Gastrocnemius medialis (tissue), 4 donors: ENCODE measurements around the gene NCAPH2. TPM values are rescaled to one million over a fixed set of nuclear protein-coding genes. Genes with fewer than 3 reads are reported as not detected.

Experiments used
- ATAC-seq, 2 donors: fragments of 150-250 bp; one replicate each; pipeline ENCODE4 v1.9.1; 2016
- DNase-seq, 2 donors: peaks; one replicate each; pipeline ENCODE4 v3.0.0-alpha.2; 2019
- H3K27ac ChIP-seq, 4 donors: fragments of 200-600 bp; sonication (generic); 1 replicate in 1 of 4; 2 replicates in 3 of 4; pipeline ENCODE4 v1.5.1; 2016 to 2018; ENCODE audit warnings: mild to moderate bottlenecking in 2 of 4, moderate library complexity in 1 of 4
- H3K27me3 ChIP-seq, 3 donors: fragments of 200-600 bp; sonication (generic) in 2 of 3; 1 replicate in 1 of 3; 2 replicates in 2 of 3; pipeline versions ENCODE4 v1.5.1 to v1.6.0; 2016 to 2019; ENCODE audit warnings: mild to moderate bottlenecking in 1 of 3, moderate library complexity in 1 of 3
- H3K36me3 ChIP-seq, 2 donors: fragments of 200-600 bp; sonication (generic) in 1 of 2; one replicate each; pipeline ENCODE4 v1.5.1; 2017 to 2018
- H3K4me1 ChIP-seq, 2 donors: fragments of 200-600 bp; sonication (generic) in 1 of 2; one replicate each; pipeline ENCODE4 v1.5.1; 2016 to 2017; ENCODE audit warnings: mild to moderate bottlenecking in 2 of 2
- H3K4me3 ChIP-seq, 4 donors: fragments of 200-600 bp; sonication (generic) in 3 of 4; 1 replicate in 1 of 4; 2 replicates in 3 of 4; pipeline ENCODE4 v1.5.1; 2016 to 2019; ENCODE audit warnings: mild to moderate bottlenecking in 2 of 4
- H3K9me3 ChIP-seq, 3 donors: fragments of 200-600 bp; sonication (generic) in 2 of 3; 1 replicate in 1 of 3; 2 replicates in 2 of 3; pipeline ENCODE4 v1.5.1; 2016 to 2019
- POLR2A ChIP-seq, 2 donors: fragments of 450-650 bp; IDR thresholded peaks; one replicate each; pipeline ENCODE4 v1.6.1; 2017; ENCODE audit warnings: antibody characterized with exemption in 2 of 2, mild to moderate bottlenecking in 2 of 2, moderate library complexity in 2 of 2
- in situ Hi-C, 4 donors: fragments of 200-750 bp; cut with MboI; loops; one replicate each; pipeline versions ENCODE4 v1.15.0 to v1.8.0; 2017; ENCODE audit warnings: low sequenced_read_pairs in 4 of 4
- intact Hi-C: fragments of 100-400 bp; cut with DNase I; formaldehyde crosslinking; loops from one replicate; pipeline ENCODE4 v1.15.1; 2023; ENCODE audit warnings: low total_unique reads
- total RNA-seq, 4 donors: library from RNA; depleted of rRNA; stranded (reverse); fragments of >200 nt; gene quantifications; one replicate each; pipeline versions ENCODE4 v1.1.0 to v1.2.3, GENCODE V29; 2016
- TF ChIP-seq, protein P1 (sequence below), 5 experiments: fragments of 450-650 bp in 3 of 5; fragments of 200-600 bp in 2 of 5; sonication (generic) in 2 of 5; IDR thresholded peaks in 4 of 5; conservative IDR thresholded peaks in 1 of 5; 1 replicate in 4 of 5; 2 replicates in 1 of 5; pipeline ENCODE4 v1.5.1; 2016 to 2019; ENCODE audit warnings: antibody characterized with exemption in 5 of 5, mild to moderate bottlenecking in 3 of 5, moderate library complexity in 3 of 5

NCAPH2 gene
- total RNA-seq, 4 donors from 2014 or later: 19.0 to 29.3 (median 23.4) TPM

DNA sequence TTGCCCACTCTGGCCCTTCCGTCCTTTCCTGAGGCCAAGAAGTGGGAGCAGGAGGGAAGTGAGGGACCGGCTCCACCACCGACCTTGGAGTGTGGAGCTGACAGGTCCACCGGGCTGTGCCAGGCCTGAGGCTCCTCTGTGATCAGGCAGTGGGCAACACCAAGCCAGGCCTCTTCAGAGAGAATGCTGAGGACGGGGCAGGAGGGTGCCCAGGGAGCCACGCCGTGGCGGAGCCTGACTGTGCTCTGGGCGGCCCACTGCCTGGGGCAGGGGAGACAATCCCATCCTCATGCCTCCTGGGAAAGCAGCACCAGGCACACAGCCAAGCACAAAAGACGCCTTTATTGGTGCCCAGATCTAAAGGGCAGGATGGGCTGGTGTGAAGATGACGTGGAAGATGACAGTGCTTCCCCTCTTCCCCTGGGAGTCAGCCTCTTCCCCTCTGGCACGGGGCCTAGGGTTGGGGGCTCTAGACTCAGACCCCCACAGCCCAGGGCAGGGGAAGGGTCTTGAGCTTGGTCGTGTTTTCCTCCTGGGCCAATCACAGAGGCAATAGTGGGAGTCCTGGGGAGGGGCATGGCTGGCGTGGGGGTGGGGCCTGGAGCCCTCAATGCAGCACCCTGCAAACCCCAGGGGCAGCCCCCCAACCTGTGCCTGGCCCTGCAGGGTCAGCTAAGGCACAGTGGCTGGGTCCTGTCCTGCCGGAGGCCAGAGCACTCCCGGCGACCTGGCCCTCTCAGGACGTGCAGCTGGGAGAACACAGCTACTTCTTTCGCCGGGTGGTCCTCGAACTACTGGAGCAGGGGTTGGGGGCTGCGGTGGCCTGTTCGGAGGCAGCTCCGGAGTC lies 5.2 kb upstream of the NCAPH2 start:
- in situ Hi-C loops: no loop called here
- H3K27ac ChIP-seq: no peak overlapping the region
- DNase-seq: no peak
- peaks cover 6 to 12% of the 10 kb centered on the region in 2 donors for H3K4me1 ChIP-seq
- no peak overlapping the region for H3K4me3 ChIP-seq
- no peaks in the 10 kb centered on the region for H3K9me3 ChIP-seq
- TF ChIP-seq POLR2A (IDR thresholded peaks at IDR 0.05): no peak
- TF ChIP-seq, protein P1, sequence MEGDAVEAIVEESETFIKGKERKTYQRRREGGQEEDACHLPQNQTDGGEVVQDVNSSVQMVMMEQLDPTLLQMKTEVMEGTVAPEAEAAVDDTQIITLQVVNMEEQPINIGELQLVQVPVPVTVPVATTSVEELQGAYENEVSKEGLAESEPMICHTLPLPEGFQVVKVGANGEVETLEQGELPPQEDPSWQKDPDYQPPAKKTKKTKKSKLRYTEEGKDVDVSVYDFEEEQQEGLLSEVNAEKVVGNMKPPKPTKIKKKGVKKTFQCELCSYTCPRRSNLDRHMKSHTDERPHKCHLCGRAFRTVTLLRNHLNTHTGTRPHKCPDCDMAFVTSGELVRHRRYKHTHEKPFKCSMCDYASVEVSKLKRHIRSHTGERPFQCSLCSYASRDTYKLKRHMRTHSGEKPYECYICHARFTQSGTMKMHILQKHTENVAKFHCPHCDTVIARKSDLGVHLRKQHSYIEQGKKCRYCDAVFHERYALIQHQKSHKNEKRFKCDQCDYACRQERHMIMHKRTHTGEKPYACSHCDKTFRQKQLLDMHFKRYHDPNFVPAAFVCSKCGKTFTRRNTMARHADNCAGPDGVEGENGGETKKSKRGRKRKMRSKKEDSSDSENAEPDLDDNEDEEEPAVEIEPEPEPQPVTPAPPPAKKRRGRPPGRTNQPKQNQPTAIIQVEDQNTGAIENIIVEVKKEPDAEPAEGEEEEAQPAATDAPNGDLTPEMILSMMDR (IDR thresholded peaks at IDR 0.05 in 4 of 5, conservative IDR thresholded peaks at IDR 0.05 in 1 of 5): no peak
- H3K36me3 ChIP-seq: peaks cover 0 to 31% of the 10 kb centered on the region in 2 donors
- H3K27me3 ChIP-seq: no peaks in the 10 kb centered on the region
- no peak for ATAC-seq
- intact Hi-C loops: loop anchor here (10.0 kb wide), 1 partner anchor 648 kb away; the partner anchor contains the start of gene ZBED4

DNA sequence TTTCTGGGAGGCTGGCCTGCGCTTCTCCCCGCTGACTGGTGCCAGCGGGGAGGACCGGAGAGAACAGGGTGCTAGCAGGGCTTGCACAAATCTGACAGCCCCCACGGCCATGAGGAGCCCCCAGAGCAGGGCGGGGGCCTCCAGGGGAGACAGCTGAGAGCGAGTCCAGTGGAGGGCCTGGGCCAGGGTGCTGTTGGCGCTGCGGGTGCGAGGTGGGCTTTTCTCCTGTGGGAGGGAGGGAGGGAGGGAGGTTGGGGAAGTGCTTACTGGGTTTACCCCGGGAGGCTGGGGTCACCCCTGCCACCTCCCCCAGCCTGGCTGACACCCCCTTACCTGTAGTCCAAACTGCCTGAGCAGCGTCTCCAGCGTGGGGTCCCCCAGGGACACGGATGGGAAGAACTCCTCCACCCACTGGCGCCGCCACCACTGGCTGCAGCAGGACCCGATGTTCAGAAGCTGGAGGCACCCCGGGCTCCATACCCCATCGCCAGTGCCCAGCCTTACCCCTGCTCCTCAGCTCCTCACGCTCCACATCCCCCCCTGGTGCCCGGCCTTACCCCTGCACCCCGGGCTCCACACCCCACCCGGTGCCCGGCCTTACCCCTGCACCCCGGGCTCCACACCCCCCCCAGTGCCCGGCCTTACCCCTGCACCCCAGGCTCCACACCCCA lies 4.4 kb upstream of the NCAPH2 start:
- Histone ChIP-seq H3K4me3 (no peak overlapping the region), H3K36me3 (peaks cover 0 to 31% of the 10 kb centered on the region in 2 donors), H3K27me3 (no peaks in the 10 kb centered on the region), H3K9me3 (no peaks in the 10 kb centered on the region), H3K4me1 (peaks cover 6 to 12% of the 10 kb centered on the region in 2 donors), H3K27ac (no peak overlapping the region)
- ATAC-seq (no peak), DNase-seq (no peak)
- in situ Hi-C loops (no loop called here), intact Hi-C loops (loop anchor here (10.0 kb wide), 1 partner anchor 649 kb away; the partner anchor contains the start of gene ZBED4)
- no peak for TF ChIP-seq POLR2A (IDR thresholded peaks at IDR 0.05)
- TF ChIP-seq, protein P1 (IDR thresholded peaks at IDR 0.05 in 4 of 5, conservative IDR thresholded peaks at IDR 0.05 in 1 of 5): no peak

GRCh38 chr22:50504369-50505211 lies 3.4 kb upstream of the NCAPH2 start:
- intact Hi-C loops: loop anchor here (10.0 kb wide), 1 partner anchor 650 kb away; the partner anchor contains the start of gene ZBED4
- H3K36me3 ChIP-seq: peaks cover 0 to 31% of the 10 kb centered on the region in 2 donors
- H3K9me3 ChIP-seq: no peaks in the 10 kb centered on the region
- H3K27ac ChIP-seq: no peak overlapping the region
- H3K4me1 ChIP-seq: peaks cover 15 to 21% of the 10 kb centered on the region in 2 donors
- no peaks in the 10 kb centered on the region for H3K27me3 ChIP-seq
- H3K4me3 ChIP-seq: no peak overlapping the region
- TF ChIP-seq, protein P1 (IDR thresholded peaks at IDR 0.05 in 4 of 5, conservative IDR thresholded peaks at IDR 0.05 in 1 of 5): no peak
- no peak for TF ChIP-seq POLR2A (IDR thresholded peaks at IDR 0.05)
- DNase-seq: no peak
- in situ Hi-C loops: no loop called here
- ATAC-seq: no peak

DNA sequence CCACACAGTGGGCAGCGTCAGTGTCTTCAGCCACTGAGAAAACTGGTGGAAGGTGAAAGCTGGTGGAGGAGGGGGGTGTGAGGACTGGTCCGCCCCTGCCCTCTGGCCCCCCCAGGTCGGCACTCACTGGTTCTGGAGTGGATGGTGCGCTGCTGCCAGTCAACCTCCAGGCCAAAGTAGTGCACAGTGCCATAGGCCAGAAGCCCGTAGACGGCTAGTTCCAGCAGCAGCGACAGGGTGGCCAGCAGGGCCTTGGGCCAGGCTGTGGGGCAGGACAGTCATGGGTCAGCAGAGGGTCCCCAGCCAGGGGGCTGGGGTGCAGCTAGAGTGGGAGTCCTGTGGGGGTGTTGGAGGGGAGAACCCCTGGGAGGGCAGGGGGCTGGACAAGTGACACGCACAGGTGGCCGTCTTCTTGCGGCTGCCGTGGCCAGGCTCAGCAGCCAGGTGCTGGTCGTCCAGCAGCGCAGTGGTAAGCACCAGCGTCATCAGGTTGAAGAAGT lies 2.7 kb upstream of the NCAPH2 start:
- Histone ChIP-seq H3K4me1 (peaks cover 15 to 22% of the 10 kb centered on the region in 2 donors), H3K27me3 (no peaks in the 10 kb centered on the region), H3K4me3 (no peak overlapping the region), H3K27ac (no peak overlapping the region), H3K36me3 (peaks cover 0 to 31% of the 10 kb centered on the region in 2 donors), H3K9me3 (no peaks in the 10 kb centered on the region)
- ATAC-seq: no peak
- TF ChIP-seq POLR2A (IDR thresholded peaks at IDR 0.05): no peak
- TF ChIP-seq, protein P1 (IDR thresholded peaks at IDR 0.05 in 4 of 5, conservative IDR thresholded peaks at IDR 0.05 in 1 of 5): no peak
- no peak for DNase-seq
- in situ Hi-C loops: no loop called here
- intact Hi-C loops: loop anchor here (10.0 kb wide), 1 partner anchor 651 kb away; the partner anchor contains the start of gene ZBED4
